Frontal cortex (tissue), 4 donors: ENCODE results near the gene THBS3. TPM values are rescaled to one million over a fixed set of nuclear protein-coding genes. Genes with fewer than 3 reads are reported as not detected.
"Not testable (repeated sequence)": the region's sequence is repeated elsewhere in the genome, so short reads cannot be mapped to it uniquely, and the experiment has no call there.

ENCODE experiments used
- DNase-seq, 2 donors: peaks; one replicate each; pipeline ENCODE4 v3.0.0; 2012; ENCODE audit warnings: low spot score in 2 of 2
- FAIRE-seq: peaks from 2 replicates; lab custom pipeline; 2012; peaks lifted over from hg19 to GRCh38; lab: Jason Lieb, UNC
- small RNA-seq: library from RNA; depleted of rRNA; stranded (forward); fragments of <200 nt; gene quantifications from one replicate; pipeline ENCODE3, GENCODE V24; 2014
- total RNA-seq: library from RNA; depleted of rRNA; stranded (reverse); fragments of >200 nt; gene quantifications from one replicate; pipeline ENCODE4 v1.2.3, GENCODE V29; 2014
- donor health status: control.
- donor health status: control.
- donor health status: control.

Gene THBS3
- total RNA-seq, 1 donor from 2014 or later: 7.7 TPM

- no peak for FAIRE-seq
- DNase-seq: peak; percentile 28 to 62
Observed at GRCh38 chr1:155166471-155167165, 41.1 kb downstream of the THBS3 start.

GRCh38 chr1:155166051-155166470 lies 41.6 kb downstream of the THBS3 start:
- DNase-seq (no peak), FAIRE-seq (no peak)

- FAIRE-seq, DNase-seq: not testable (repeated sequence)
Observed at GRCh38 chr1:155164625-155165024, 43.1 kb downstream of the THBS3 start.

- not testable (repeated sequence) for DNase-seq, FAIRE-seq
Observed at GRCh38 chr1:155163785-155164184, 43.9 kb downstream of the THBS3 start.

GRCh38 chr1:155162631-155163030 lies 45.1 kb downstream of the THBS3 start:
- FAIRE-seq, DNase-seq: not testable (repeated sequence)

- FAIRE-seq (no peak), DNase-seq (no peak)
Observed at GRCh38 chr1:155160128-155160527, 47.6 kb downstream of the THBS3 start.

GRCh38 chr1:155158991-155159390 lies 48.7 kb downstream of the THBS3 start:
- no peak for DNase-seq
- FAIRE-seq: no peak

- not testable (repeated sequence) for DNase-seq, FAIRE-seq
Observed at GRCh38 chr1:155155996-155156643, 51.6 kb downstream of the THBS3 start.

Small RNA genes lying within 50 kb of the gene (small RNA-seq; reads per million reads assigned to genes)
- not detected for gene HMGN2P18

Other genes with a start within 250 kb of the THBS3 start
- gene PYGO2, start 246.1 kb downstream of the THBS3 start, total RNA-seq: 9.4 TPM
- 6.9 TPM for gene SHC1, start 237.2 kb downstream of the THBS3 start, total RNA-seq
- 12.6 TPM for gene CKS1B, start 233.2 kb downstream of the THBS3 start, total RNA-seq
- gene FLAD1, start 224.6 kb downstream of the THBS3 start, total RNA-seq: 17.9 TPM
- gene LENEP, start 214.3 kb downstream of the THBS3 start, total RNA-seq: 1.2 TPM
- 0.82 TPM for gene ZBTB7B, start 205.1 kb downstream of the THBS3 start, total RNA-seq
- gene DCST2, start 174.1 kb downstream of the THBS3 start, total RNA-seq: under 0.01 TPM
- gene DCST1, start 174.1 kb downstream of the THBS3 start, total RNA-seq: not detected
- gene ADAM15, start 156.6 kb downstream of the THBS3 start, total RNA-seq: 11.8 TPM
- 0.82 TPM for gene EFNA4, start 144.2 kb downstream of the THBS3 start, total RNA-seq
- gene EFNA3, start 129.1 kb downstream of the THBS3 start, total RNA-seq: 9.8 TPM
- gene EFNA1, start 80.0 kb downstream of the THBS3 start, total RNA-seq: 4.1 TPM
- 4.9 TPM for gene SLC50A1, start 72.0 kb downstream of the THBS3 start, total RNA-seq
- 15.1 TPM for gene DPM3, start 67.4 kb downstream of the THBS3 start, total RNA-seq
- 74.6 TPM for gene KRTCAP2, start 34.6 kb downstream of the THBS3 start, total RNA-seq
- 21.2 TPM for gene TRIM46, start 34.0 kb downstream of the THBS3 start, total RNA-seq
- 13.9 TPM for gene MTX1, start 798 bp upstream of the THBS3 start, total RNA-seq
- 2.9 TPM for gene ENTREP3, start 47.6 kb upstream of the THBS3 start, total RNA-seq
- gene SCAMP3, start 54.5 kb upstream of the THBS3 start, total RNA-seq: 19.2 TPM
- 25.3 TPM for gene CLK2, start 65.6 kb upstream of the THBS3 start, total RNA-seq
- gene HCN3, start 69.6 kb upstream of the THBS3 start, total RNA-seq: 11.8 TPM
- not detected for gene PKLR, start 93.5 kb upstream of the THBS3 start, total RNA-seq
- 132 TPM for gene FDPS, start 101.0 kb upstream of the THBS3 start, total RNA-seq
- 44.8 TPM for gene RUSC1, start 113.0 kb upstream of the THBS3 start, total RNA-seq